Lower leg skin (tissue), 4 donors: ENCODE data around the gene KCND2. TPM values are rescaled to one million over a fixed set of nuclear protein-coding genes. Genes with fewer than 3 reads are reported as not detected.

Experiments
- DNase-seq, 2 donors: peaks; one replicate each; pipeline ENCODE4 v3.0.0-alpha.2; 2019; ENCODE audit warnings: low spot score in 2 of 2
- H3K4me3 ChIP-seq: fragments of 200-600 bp; sonication (generic); 2 replicates; pipeline ENCODE4 v1.5.1; 2017; ENCODE audit warnings: mild to moderate bottlenecking, low read depth; ENCODE audit not compliant: poor library complexity, severe bottlenecking
- CTCF ChIP-seq, 3 donors: fragments of 450-650 bp; IDR thresholded peaks; one replicate each; pipeline ENCODE4 v1.5.1; 2016; ENCODE audit warnings: antibody characterized with exemption in 3 of 3, mild to moderate bottlenecking in 3 of 3, moderate library complexity in 2 of 3
- POLR2A ChIP-seq, 2 donors: fragments of 450-650 bp; IDR thresholded peaks; one replicate each; pipeline ENCODE4 v1.6.1; 2016 to 2017; ENCODE audit warnings: antibody characterized with exemption in 2 of 2, mild to moderate bottlenecking in 1 of 2, moderate library complexity in 1 of 2
- whole genome bisulfite sequencing, 2 donors: methylation state at CpG; one replicate each; pipeline ENCODE4 v1.1.5; 2018; 5-methylcytosine and 5-hydroxymethylcytosine counted together
- intact Hi-C: fragments of 100-400 bp; cut with DNase I; formaldehyde crosslinking; loops from one replicate; pipeline ENCODE4 v1.15.0; 2023; ENCODE audit warnings: low total_unique reads
- total RNA-seq, 4 donors: library from RNA; depleted of rRNA; stranded (reverse); fragments of >200 nt; gene quantifications; one replicate each; pipeline ENCODE4 v1.1.0, GENCODE V29; 2016

KCND2 gene
- total RNA-seq, 4 donors from 2014 or later: 0.11 to 0.25 (median 0.15) TPM

GRCh38 chr7:120293027-120293426 is 20.1 kb downstream of the KCND2 start:
- TF ChIP-seq CTCF (IDR thresholded peaks at IDR 0.05): no peak
- TF ChIP-seq POLR2A (IDR thresholded peaks at IDR 0.05): no peak
- DNase-seq: no peak
- no peak overlapping the region for H3K4me3 ChIP-seq
- intact Hi-C loops: no loop called here

GRCh38 chr7:120302190-120302589 is 29.2 kb downstream of the KCND2 start:
- intact Hi-C loops: no loop called here
- no peak for DNase-seq
- no peak for TF ChIP-seq CTCF (IDR thresholded peaks at IDR 0.05)
- TF ChIP-seq POLR2A (IDR thresholded peaks at IDR 0.05): no peak
- no peak overlapping the region for H3K4me3 ChIP-seq
- WGBS, 2 donors: 94 to 96% methylated on average over 7 of the region's 7 CpGs

DNA sequence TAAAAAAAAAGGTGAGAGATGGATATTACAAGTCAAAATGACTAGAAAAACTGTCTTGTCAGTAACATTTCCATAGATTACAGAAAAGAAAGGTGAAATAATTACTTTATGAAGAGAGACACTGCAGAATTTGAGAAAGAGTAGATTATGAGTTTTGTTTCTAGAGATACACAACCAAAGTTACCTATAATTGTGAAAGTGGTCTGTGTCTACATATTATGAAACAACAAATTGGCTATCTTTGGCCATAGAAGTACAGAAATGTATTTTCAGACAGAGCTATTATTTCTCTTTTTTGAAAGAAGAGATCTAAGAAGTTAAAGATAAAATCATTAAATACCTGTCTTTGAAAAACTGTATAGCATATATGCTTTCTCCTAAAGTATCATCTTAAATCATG is 30.1 kb downstream of the KCND2 start:
- TF ChIP-seq CTCF (IDR thresholded peaks at IDR 0.05) (no peak), POLR2A (IDR thresholded peaks at IDR 0.05) (no peak)
- intact Hi-C loops: no loop called here
- H3K4me3 ChIP-seq: no peak overlapping the region
- DNase-seq: no peak

- 87 to 91% methylated on average over 6 of the region's 6 CpGs for WGBS, 2 donors
- DNase-seq: no peak
- intact Hi-C loops: no loop called here
- no peak for TF ChIP-seq CTCF (IDR thresholded peaks at IDR 0.05)
- no peak for TF ChIP-seq POLR2A (IDR thresholded peaks at IDR 0.05)
- H3K4me3 ChIP-seq: no peak overlapping the region
Measured at GRCh38 chr7:120304674-120305073, 31.7 kb downstream of the KCND2 start.

DNA sequence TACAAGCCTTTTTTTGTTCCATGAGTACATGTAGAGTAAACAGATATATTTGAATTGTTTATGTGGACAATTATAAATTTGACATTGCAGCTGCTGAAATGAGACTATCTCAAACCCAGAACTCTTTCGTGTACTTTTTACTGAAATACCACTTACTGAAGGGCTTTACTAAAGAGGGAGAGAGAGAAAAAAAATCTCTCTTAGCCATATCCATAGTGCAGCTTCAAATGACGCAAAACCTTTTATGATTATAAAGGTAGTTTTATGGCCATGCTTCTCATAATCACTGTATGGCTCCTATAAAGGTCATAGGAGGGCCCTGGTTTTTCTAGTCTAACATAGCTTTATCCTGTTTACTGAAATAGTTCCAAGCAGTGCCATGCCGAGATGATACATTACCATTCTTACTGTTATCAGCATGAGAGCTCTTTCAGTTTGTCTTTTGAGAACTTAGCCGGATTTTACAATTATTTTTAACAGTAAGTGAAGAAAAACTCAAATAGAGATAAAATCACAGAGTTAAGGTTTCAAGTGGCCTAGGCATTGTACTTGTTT is 35.1 kb downstream of the KCND2 start:
- no peak overlapping the region for H3K4me3 ChIP-seq
- TF ChIP-seq CTCF (IDR thresholded peaks at IDR 0.05) (no peak), POLR2A (IDR thresholded peaks at IDR 0.05) (no peak)
- WGBS, 2 donors: 79 to 83% methylated on average over 4 of the region's 4 CpGs
- DNase-seq: no peak
- intact Hi-C loops: no loop called here

DNA sequence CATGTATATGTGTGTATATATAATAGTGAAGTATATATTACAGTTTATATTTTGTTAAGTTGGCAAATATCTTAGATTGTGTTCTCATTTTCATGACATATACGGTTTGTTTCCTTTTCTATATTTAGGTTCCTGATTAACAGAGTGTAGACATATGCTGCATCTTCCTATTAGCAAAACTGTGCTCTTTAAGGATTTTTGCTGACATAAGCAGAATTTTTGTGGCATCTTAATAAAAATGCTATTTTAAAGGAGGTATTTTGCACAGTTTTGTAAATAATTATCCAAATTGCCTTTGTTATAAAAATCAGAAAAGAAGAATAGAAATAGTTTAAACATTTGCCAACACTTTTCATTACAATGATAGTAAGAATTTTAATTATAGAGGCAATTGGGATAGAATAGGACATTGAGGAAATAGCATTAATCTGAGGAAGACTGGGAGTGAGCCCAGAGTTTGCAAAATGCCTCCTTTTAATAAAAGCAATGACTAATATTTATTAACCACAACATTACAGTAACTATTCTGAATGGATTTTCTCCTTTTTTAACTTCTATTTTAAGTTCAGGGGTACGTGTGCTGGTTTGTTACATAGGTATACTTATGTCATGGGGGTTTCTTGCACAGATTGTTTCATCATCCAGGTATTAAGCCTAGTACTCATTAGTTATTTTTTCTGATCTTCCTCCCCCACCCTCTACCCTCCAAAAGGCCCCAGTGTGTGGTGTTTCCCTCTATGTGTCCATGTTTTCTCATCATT is 38.2 kb downstream of the KCND2 start:
- no peak overlapping the region for H3K4me3 ChIP-seq
- intact Hi-C loops: no loop called here
- no peak for TF ChIP-seq CTCF (IDR thresholded peaks at IDR 0.05)
- TF ChIP-seq POLR2A (IDR thresholded peaks at IDR 0.05): no peak
- DNase-seq: no peak
- WGBS, 2 donors: 61 to 71% methylated on average over 2 of the region's 2 CpGs
